ENCODE measurements around the gene F2R.

F2R gene

DNA sequence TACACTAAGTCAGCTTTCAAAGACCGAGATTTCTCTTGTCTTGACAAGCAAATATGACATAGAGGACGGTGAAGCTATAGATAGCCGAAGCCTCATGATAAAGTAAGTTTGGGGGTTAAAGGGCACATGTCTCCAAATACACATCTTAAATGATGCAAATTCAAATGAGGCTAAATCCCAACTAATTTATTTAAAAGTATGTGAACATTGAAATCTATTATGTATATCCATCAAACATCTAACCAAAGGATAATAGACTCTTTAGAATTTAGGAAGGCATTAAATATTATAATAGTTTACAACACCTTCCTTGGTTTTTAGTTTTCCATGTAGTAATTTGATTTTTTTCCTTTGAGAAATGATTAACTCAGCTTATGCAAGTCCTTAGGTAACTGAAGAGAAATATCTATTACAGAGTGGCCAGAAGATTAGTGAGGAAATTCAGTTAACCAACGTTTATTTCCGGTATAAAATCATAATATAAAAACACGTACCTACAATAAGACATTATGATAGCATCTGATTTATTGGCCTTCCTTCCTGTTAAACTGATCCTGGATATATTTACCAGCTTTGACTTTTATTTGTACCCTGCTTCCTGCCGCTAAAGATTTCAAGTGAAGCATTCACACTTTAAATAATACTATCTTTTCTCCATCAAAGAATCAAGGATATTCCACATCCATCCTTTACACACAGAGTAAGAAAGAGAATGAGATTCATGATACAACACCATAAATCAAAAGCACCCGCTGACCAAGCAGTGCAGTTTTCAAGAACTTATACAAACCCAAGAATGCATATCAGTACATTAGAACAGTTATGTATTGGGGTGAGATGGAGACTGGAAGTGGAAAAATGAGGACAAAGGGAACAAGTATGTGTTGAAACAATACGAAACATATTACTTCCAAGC lies 31.9 kb upstream of the F2R start:
- TF ChIP-seq, protein P1, sequence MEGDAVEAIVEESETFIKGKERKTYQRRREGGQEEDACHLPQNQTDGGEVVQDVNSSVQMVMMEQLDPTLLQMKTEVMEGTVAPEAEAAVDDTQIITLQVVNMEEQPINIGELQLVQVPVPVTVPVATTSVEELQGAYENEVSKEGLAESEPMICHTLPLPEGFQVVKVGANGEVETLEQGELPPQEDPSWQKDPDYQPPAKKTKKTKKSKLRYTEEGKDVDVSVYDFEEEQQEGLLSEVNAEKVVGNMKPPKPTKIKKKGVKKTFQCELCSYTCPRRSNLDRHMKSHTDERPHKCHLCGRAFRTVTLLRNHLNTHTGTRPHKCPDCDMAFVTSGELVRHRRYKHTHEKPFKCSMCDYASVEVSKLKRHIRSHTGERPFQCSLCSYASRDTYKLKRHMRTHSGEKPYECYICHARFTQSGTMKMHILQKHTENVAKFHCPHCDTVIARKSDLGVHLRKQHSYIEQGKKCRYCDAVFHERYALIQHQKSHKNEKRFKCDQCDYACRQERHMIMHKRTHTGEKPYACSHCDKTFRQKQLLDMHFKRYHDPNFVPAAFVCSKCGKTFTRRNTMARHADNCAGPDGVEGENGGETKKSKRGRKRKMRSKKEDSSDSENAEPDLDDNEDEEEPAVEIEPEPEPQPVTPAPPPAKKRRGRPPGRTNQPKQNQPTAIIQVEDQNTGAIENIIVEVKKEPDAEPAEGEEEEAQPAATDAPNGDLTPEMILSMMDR (IDR thresholded peaks at IDR 0.05; ENCODE audit: low read depth, low read length, missing control alignments), result no peak
- DNase-seq (ENCODE audit: low read depth), result no peak
- no peak overlapping the region for H3K4me3 ChIP-seq (ENCODE audit: low read depth, low read length)

DNA sequence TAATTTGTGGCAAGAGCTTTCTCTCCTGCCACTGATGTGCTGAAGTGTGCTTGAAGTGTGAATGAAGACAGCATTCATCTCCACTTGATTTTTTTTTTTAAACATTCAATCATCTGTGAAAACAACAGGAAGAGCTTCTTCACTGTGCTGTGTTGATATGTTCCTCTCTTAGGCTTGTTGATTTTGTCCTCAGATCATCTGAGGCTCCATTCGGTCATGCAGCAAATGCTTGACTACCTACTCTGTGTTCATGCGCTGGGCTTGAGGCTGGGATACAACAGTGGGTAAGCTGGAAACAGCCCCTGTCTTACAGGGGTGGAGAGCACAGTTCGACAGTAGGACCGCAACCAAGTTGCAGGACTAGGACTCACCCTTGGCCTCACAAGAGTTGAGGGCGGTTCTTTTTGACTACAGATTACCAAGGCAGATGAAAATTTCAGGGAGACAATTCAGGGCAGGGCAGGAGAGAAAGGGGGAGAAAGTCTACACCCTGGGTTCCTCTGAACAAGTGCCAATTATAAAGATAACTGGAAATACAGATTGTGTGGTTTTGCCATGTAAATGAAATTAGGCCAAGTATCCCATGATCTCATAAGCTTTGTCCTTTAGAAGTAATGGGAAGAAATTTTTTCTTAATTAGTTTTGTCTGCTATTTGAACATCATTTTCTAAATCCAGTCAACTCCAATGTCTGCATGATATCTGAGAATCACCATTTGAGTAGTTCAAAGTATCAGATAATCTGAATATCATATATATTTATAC lies 31.0 kb upstream of the F2R start:
- no peak for DNase-seq (ENCODE audit: low read depth)
- TF ChIP-seq, protein P1 (IDR thresholded peaks at IDR 0.05; ENCODE audit: low read depth, low read length, missing control alignments), result no peak
- H3K4me3 ChIP-seq (ENCODE audit: low read depth, low read length), result no peak overlapping the region

- TF ChIP-seq, protein P1 (IDR thresholded peaks at IDR 0.05; ENCODE audit: low read depth, low read length, missing control alignments), result no peak
- no peak for DNase-seq (ENCODE audit: low read depth)
- no peak overlapping the region for H3K4me3 ChIP-seq (ENCODE audit: low read depth, low read length)
Observed at GRCh38 chr5:76685704-76686103, 30.2 kb upstream of the F2R start.

- TF ChIP-seq, protein P1 (IDR thresholded peaks at IDR 0.05; ENCODE audit: low read depth, low read length, missing control alignments), result no peak
- no peak overlapping the region for H3K4me3 ChIP-seq (ENCODE audit: low read depth, low read length)
- no peak for DNase-seq (ENCODE audit: low read depth)
Observed at GRCh38 chr5:76688212-76688611, 27.7 kb upstream of the F2R start.

DNA sequence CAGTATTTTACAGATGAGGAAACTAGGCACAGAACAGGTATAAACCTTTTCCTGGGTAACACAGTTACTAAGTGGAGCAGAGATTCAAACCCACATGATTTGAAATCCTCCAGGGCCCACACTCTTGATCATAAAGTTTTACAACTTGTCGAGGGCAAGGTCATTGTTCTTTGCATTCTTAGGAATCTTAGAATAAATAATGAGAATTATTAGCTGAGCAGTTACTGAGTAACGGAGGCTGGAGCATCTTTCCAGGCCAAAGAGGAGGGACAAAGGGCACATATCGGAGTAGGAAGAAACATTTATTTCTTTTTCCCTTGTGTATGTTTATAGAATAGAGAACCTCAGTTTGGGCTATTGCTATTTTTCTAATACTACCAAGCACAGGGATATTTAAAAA lies 27.1 kb upstream of the F2R start:
- TF ChIP-seq, protein P1 (IDR thresholded peaks at IDR 0.05; ENCODE audit: low read depth, low read length, missing control alignments), result no peak
- no peak for DNase-seq (ENCODE audit: low read depth)
- H3K4me3 ChIP-seq (ENCODE audit: low read depth, low read length), result no peak overlapping the region

- DNase-seq (ENCODE audit: low read depth), result no peak
- no peak overlapping the region for H3K4me3 ChIP-seq (ENCODE audit: low read depth, low read length)
- TF ChIP-seq, protein P1 (IDR thresholded peaks at IDR 0.05; ENCODE audit: low read depth, low read length, missing control alignments), result no peak
Observed at GRCh38 chr5:76689321-76690036, 26.4 kb upstream of the F2R start.

Data from GM12864 (cell line).